Hepatocyte (in vitro differentiated cells): ENCODE data around the gene SH3GL2. TPM values are rescaled to one million over a fixed set of nuclear protein-coding genes. Genes with fewer than 3 reads are reported as not detected.

Experiments
- DNase-seq: peaks from one replicate; pipeline ENCODE4 v3.0.0-alpha.2; 2016; ENCODE audit warnings: low spot score
- H2AFZ ChIP-seq: fragments of 200-600 bp; sonication (generic); 2 replicates; pipeline ENCODE4 v1.6.0; 2016; ENCODE audit warnings: antibody characterized with exemption, mild to moderate bottlenecking
- H3K27ac ChIP-seq: fragments of 200-600 bp; sonication (generic); 2 replicates; pipeline ENCODE4 v1.5.1; 2016; ENCODE audit warnings: mild to moderate bottlenecking
- H3K27me3 ChIP-seq: fragments of 200-600 bp; sonication (generic); 2 replicates; pipeline ENCODE4 v1.6.1; 2016
- H3K36me3 ChIP-seq: fragments of 200-600 bp; sonication (generic); replicated peaks from 2 replicates; pipeline ENCODE4 v1.5.1; 2016; ENCODE audit warnings: low read depth; ENCODE audit not compliant: insufficient read depth
- H3K4me1 ChIP-seq: fragments of 200-600 bp; sonication (generic); 2 replicates; pipeline ENCODE4 v1.5.1; 2016; ENCODE audit warnings: mild to moderate bottlenecking, moderate library complexity; ENCODE audit not compliant: insufficient read depth
- H3K4me2 ChIP-seq: fragments of 200-600 bp; sonication (generic); 2 replicates; pipeline ENCODE4 v1.6.0; 2016
- H3K4me3 ChIP-seq: fragments of 200-600 bp; sonication (generic); 2 replicates; pipeline ENCODE4 v1.5.1; 2016; ENCODE audit warnings: mild to moderate bottlenecking
- H3K79me2 ChIP-seq: fragments of 200-600 bp; sonication (generic); 2 replicates; pipeline ENCODE4 v1.6.0; 2017; ENCODE audit warnings: mild to moderate bottlenecking
- H3K9me2 ChIP-seq: fragments of 200-600 bp; sonication (generic); replicated peaks from 2 replicates; pipeline ENCODE4 v1.6.0; 2017; ENCODE audit warnings: mild to moderate bottlenecking; ENCODE audit not compliant: insufficient read depth
- H3K9me3 ChIP-seq: fragments of 200-600 bp; sonication (generic); 2 replicates; pipeline ENCODE4 v1.5.1; 2016; ENCODE audit warnings: low read depth, mild to moderate bottlenecking
- H4K20me1 ChIP-seq: fragments of 200-600 bp; sonication (generic); 2 replicates; pipeline ENCODE4 v1.6.0; 2016; ENCODE audit warnings: mild to moderate bottlenecking; ENCODE audit not compliant: insufficient read depth, poor library complexity, severe bottlenecking
- CTCF ChIP-seq: fragments of 200-600 bp; sonication (generic); IDR thresholded peaks from 2 replicates; pipeline ENCODE4 v1.5.1; 2016; ENCODE audit warnings: antibody characterized with exemption, mild to moderate bottlenecking; ENCODE audit not compliant: poor library complexity
- EZH2 ChIP-seq: fragments of 200-600 bp; sonication (generic); IDR thresholded peaks from 2 replicates; pipeline ENCODE4 v1.6.1; 2016; ENCODE audit warnings: antibody characterized with exemption, mild to moderate bottlenecking, borderline replicate concordance
- EZH2phosphoT487 ChIP-seq: fragments of 200-600 bp; sonication (generic); IDR thresholded peaks from one replicate; pipeline ENCODE4 v1.6.1; 2018; ENCODE audit warnings: antibody characterized with exemption, mild to moderate bottlenecking, low read depth, moderate library complexity; ENCODE audit not compliant: unreplicated experiment, severe bottlenecking
- WGBS: methylation state at CpG from one replicate; pipeline ENCODE4 v1.1.6; 2016; ENCODE audit warnings: low lambda C conversion rate; ENCODE audit errors: missing lambda C conversion rate; 5-methylcytosine and 5-hydroxymethylcytosine counted together
- polyA plus RNA-seq: library from polyadenylated mRNA; unstranded; fragments of >200 nt; fragmentation: Nextera tagmentation; extraction: Ambion mirVana; gene quantifications from 2 replicates; pipeline ENCODE4 v1.2.1, GENCODE V29; 2016
- total RNA-seq: library from RNA; depleted of rRNA; stranded (reverse); fragments of >200 nt; gene quantifications from 2 replicates; pipeline ENCODE4 v1.2.3, GENCODE V29; 2014

The SH3GL2 gene
- total and polyA plus RNA-seq, 2 experiments from 2014 or later, result 2.8 to 5.8 TPM

- H4K20me1 ChIP-seq, result no peaks in the 10 kb centered on the region
- WGBS, result 80% methylated on average over 2 of the region's 2 CpGs
- no peak overlapping the region for H3K4me2 ChIP-seq
- no peaks in the 10 kb centered on the region for H3K27me3 ChIP-seq
- no peaks in the 10 kb centered on the region for H3K9me3 ChIP-seq
- TF ChIP-seq CTCF (no peak), EZH2phosphoT487 (no peak), EZH2 (no peak)
- no peaks in the 10 kb centered on the region for H3K4me1 ChIP-seq
- no peak overlapping the region for H3K27ac ChIP-seq
- H3K9me2 ChIP-seq, result no peaks in the 10 kb centered on the region
- no peak for DNase-seq
- no peaks in the 10 kb centered on the region for H3K79me2 ChIP-seq
- H3K4me3 ChIP-seq, result no peak overlapping the region
- H2AFZ ChIP-seq, result no peak overlapping the region
- H3K36me3 ChIP-seq, result no peaks in the 10 kb centered on the region
Measured at GRCh38 chr9:17636349-17636748, 57.5 kb downstream of the SH3GL2 start.

GRCh38 chr9:17636821-17637220 is 58.0 kb downstream of the SH3GL2 start:
- H3K36me3 ChIP-seq, result no peaks in the 10 kb centered on the region
- no peak overlapping the region for H3K27ac ChIP-seq
- no peak overlapping the region for H2AFZ ChIP-seq
- H3K9me3 ChIP-seq, result no peaks in the 10 kb centered on the region
- H3K27me3 ChIP-seq, result no peaks in the 10 kb centered on the region
- WGBS, result 88% methylated on average over 1 of the region's 1 CpG
- H3K4me3 ChIP-seq, result no peak overlapping the region
- H3K4me2 ChIP-seq, result no peak overlapping the region
- no peaks in the 10 kb centered on the region for H3K79me2 ChIP-seq
- H3K9me2 ChIP-seq, result no peaks in the 10 kb centered on the region
- no peaks in the 10 kb centered on the region for H4K20me1 ChIP-seq
- TF ChIP-seq EZH2phosphoT487, result no peak
- no peak for TF ChIP-seq EZH2
- TF ChIP-seq CTCF, result no peak
- DNase-seq, result no peak
- no peaks in the 10 kb centered on the region for H3K4me1 ChIP-seq

- Histone ChIP-seq H3K9me2 (no peaks in the 10 kb centered on the region), H4K20me1 (no peaks in the 10 kb centered on the region), H3K27ac (no peak overlapping the region), H3K4me1 (no peaks in the 10 kb centered on the region), H3K9me3 (no peaks in the 10 kb centered on the region), H3K4me2 (no peak overlapping the region), H2AFZ (no peak overlapping the region), H3K27me3 (no peaks in the 10 kb centered on the region), H3K4me3 (no peak overlapping the region), H3K79me2 (no peaks in the 10 kb centered on the region), H3K36me3 (no peaks in the 10 kb centered on the region)
- TF ChIP-seq CTCF (no peak), EZH2phosphoT487 (no peak), EZH2 (no peak)
- no peak for DNase-seq
- WGBS, result 85% methylated on average over 3 of the region's 3 CpGs
Measured at GRCh38 chr9:17637229-17637628, 58.4 kb downstream of the SH3GL2 start.

GRCh38 chr9:17648516-17648915 is 69.7 kb downstream of the SH3GL2 start:
- TF ChIP-seq CTCF (no peak), EZH2phosphoT487 (no peak), EZH2 (no peak)

More at GRCh38 chr9:17648516-17648915, 69.7 kb downstream of the SH3GL2 start:
- Histone ChIP-seq H3K9me2 (no peaks in the 10 kb centered on the region), H3K79me2 (no peaks in the 10 kb centered on the region), H2AFZ (no peak overlapping the region), H4K20me1 (no peaks in the 10 kb centered on the region), H3K27me3 (no peaks in the 10 kb centered on the region), H3K27ac (no peak overlapping the region), H3K4me2 (no peak overlapping the region), H3K4me3 (no peak overlapping the region), H3K36me3 (no peaks in the 10 kb centered on the region), H3K4me1 (no peaks in the 10 kb centered on the region), H3K9me3 (no peaks in the 10 kb centered on the region)
- DNase-seq, result no peak
